ENCODE measurements around the gene NDUFS2.
A peak's percentile ranks its signal among the peaks of the same experiment; 100 is the strongest.

Gene NDUFS2

GRCh38 chr1:161195171-161195570, 7.0 kb upstream of the NDUFS2 start:
- DNase-seq (ENCODE audit: low read depth in 2 of 2): no peak

DNA sequence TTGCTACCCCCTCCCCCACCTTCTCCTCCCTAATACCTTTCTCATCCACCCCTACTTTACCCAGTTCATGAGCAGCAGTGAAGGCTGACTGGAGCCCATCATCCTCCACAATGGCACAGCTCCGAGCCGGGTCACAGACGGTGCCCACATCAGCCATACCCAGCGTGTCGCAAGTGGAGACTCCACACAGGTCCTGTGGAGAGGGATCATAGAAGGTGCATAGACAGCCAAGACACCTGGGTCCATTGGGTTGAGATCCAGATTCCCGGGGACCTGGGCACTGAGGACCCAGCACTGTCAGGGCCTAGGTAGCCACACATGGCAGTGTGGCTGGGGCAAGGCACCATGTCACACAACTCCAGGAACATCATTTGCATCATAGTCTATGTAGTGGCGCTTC, 6.1 kb upstream of the NDUFS2 start:
- DNase-seq (ENCODE audit: low read depth in 2 of 2): no peak

DNA sequence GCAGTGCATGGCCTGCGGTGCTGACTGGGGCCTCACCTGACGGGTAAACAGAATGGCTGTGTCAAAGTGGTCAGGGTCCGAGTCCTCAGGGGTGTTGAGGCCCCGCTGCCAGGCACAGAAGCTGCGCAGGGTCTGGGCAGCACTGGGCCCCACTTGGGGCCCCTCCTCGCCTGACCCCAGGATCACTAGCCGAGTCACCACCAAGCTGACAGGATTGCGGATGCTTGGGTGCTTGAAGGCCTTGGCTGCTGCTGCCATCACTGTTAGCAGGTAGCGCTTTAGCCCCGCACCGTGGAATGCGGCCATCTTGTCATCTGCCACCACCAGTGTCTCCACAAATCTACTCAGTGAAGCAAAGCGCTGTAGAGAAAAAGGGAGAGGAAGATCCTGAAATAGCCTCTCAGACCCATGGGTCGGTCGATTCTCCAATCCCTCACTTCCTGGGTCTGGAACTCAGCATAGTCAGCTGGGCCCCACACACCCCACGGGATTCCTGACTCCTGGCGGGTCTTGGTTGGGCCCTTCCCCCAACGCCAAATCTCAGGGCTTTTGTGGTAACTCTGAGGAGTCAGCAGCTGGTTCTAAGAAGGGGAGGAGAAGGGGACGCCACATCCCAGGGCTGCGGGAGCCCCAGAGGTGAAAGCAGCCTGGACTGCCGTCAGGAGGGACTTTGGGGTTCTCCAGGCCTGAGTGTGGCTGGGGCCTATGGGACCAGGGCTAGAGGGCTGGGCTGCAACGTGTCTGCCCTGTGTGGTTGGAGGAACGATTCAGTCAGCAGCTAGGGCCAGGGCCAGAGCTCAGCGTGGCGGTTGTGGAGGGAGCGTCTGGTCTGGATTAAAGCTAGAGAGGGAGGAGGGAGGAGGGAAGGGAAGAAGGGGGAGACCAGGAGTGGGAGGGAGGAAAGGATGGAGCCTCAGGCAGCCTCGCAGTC, 5.4 kb upstream of the NDUFS2 start:
- no peak for DNase-seq (ENCODE audit: low read depth in 2 of 2)

- DNase-seq (ENCODE audit: low read depth in 2 of 2): no peak
Measured at GRCh38 chr1:161197560-161198193, 4.5 kb upstream of the NDUFS2 start.

GRCh38 chr1:161198194-161198896, 3.8 kb upstream of the NDUFS2 start:
- no peak for DNase-seq (ENCODE audit: low read depth in 2 of 2)

GRCh38 chr1:161198897-161199431, 3.2 kb upstream of the NDUFS2 start, which contains the start of gene ADAMTS4:
Gene ADAMTS4 (minus strand): TSS chr1:161199054. CDS start chr1:161198627, 427 bp downstream.
- no peak for DNase-seq (ENCODE audit: low read depth in 2 of 2)

DNA sequence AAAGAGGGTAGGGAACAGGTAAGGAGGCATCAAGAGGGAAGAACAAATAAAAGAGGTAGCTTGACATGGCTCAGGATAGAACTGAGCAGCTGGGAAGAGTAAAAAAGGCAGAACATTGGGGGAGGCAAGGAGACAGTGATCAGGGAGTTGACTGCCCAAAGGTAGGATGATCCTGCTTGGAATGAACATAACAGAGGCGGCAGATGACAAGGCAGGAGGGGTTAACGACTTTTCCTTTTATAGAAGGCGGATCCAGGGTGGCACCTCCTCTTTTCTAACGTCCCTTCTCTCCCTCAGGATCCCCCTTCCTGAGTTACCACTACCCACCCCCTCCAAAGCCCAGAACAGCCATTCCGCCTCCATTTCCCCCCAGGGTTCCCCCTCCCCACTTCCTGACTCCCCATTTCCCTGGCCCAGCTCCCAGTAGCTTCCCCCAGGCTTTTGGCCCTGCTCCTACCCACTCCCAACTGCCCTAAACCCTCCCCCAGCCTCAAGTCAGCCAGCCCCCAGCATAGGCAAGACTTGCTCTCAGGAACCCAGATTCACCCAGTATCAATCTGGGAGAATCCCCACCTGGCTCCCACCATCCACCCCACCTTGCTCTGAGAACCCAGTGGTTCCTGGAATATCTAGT, 2.5 kb upstream of the NDUFS2 start:
- no peak for DNase-seq (ENCODE audit: low read depth in 2 of 2)

- DNase-seq (ENCODE audit: low read depth in 2 of 2): no peak
Measured at GRCh38 chr1:161200421-161200991, 1.7 kb upstream of the NDUFS2 start.

GRCh38 chr1:161200992-161201835, 953 bp upstream of the NDUFS2 start:
- DNase-seq (ENCODE audit: low read depth in 2 of 2): no peak

DNA sequence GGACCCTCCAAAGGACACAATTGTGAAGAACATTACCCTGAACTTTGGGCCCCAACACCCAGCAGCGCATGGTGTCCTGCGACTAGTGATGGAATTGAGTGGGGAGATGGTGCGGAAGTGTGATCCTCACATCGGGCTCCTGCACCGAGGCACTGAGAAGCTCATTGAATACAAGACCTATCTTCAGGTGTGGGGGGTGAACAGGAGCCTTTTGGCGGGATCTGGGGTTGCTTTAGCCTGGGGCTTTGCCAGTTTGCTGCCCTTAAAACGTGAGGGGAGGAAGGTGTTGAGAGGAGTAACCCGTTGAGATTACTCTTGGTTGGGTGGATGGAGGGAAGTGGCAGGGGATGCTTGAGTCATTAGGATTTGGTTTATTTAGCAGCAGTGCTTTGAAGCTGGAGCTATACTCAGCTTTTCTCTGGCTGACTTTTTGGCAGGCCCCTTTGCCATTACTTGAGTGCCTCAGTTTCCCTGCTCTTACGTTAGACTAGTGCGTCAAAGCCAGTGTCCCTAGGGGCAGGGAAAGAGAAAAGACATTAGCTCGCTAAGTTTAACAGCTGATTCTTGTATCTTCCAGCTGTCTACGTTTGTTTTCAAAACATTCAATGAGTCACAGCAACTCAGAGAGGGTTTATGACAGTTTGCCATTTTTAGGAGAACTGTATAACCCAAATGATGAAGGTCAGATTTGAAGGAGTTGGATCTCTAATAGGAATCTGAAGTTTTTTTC, 4.4 kb downstream of the NDUFS2 start:
- no peak for DNase-seq (ENCODE audit: low read depth in 2 of 2)

GRCh38 chr1:161207173-161207572, 5.0 kb downstream of the NDUFS2 start:
- DNase-seq (ENCODE audit: low read depth in 2 of 2): no peak

- DNase-seq (ENCODE audit: low read depth in 2 of 2): peak; percentile 41 to 65
Measured at GRCh38 chr1:161209790-161210409, 7.7 kb downstream of the NDUFS2 start.

DNA sequence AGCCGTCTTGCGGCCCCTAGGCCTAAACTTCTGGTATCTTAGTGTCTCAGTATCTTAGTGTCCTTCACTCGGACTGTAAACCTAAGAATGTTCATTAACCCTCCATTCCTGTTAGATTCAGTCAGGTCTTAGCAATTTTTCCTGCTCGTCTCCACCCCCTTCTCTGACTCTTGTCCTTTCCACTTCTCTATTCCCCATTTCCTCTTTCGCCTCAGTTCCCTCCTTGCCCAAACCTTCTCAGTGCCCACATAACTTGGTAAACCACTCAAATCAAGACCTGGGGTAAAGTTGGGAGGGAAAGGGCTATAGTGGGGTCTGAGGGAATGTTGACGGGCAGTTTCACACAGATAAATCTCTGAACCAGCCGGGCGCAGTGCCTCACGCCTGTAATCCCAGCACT, 12.2 kb downstream of the NDUFS2 start:
- no peak for DNase-seq (ENCODE audit: low read depth in 2 of 2)

GRCh38 chr1:161215076-161215475, 12.9 kb downstream of the NDUFS2 start, which contains the start of gene FCER1G:
Gene FCER1G (plus strand): TSS chr1:161215295. CDS start chr1:161215322, 27 bp downstream.
- DNase-seq (ENCODE audit: low read depth in 2 of 2): no peak

GRCh38 chr1:161216945-161217712, 15.0 kb downstream of the NDUFS2 start:
- no peak for DNase-seq (ENCODE audit: low read depth in 2 of 2)

GRCh38 chr1:161217831-161218230, 15.7 kb downstream of the NDUFS2 start:
- no peak for DNase-seq (ENCODE audit: low read depth in 2 of 2)

DNA sequence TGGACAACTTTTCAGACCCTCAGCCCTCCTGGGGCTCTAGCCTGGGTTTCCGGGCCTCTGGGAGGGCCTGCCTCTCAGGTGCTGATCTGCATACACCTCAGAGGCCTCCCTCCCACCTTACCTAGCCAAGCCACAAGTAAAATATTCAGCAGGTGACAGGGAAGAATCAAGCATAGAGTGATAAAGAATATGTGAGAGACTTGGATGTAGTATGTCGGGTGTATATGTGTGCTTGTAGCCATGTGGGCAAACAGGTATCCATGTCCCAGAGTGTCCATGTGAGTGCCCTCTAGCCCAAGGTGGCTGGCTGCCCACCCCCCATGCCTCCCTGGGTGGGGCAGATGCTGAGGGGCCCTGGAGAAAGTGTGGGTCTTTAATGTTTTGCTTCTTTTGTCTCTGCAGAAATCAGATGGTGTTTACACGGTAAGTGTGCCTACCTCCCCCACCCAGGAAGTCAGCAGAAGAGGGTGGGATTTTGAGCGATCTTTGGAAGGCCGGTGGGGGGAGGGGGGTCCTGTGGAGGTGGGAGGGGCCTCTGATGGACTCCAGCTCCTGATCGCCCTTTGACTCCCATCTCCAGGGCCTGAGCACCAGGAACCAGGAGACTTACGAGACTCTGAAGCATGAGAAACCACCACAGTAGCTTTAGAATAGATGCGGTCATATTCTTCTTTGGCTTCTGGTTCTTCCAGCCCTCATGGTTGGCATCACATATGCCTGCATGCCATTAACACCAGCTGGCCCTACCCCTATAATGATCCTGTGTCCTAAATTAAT, 16.3 kb downstream of the NDUFS2 start:
- DNase-seq (ENCODE audit: low read depth in 2 of 2): no peak
